Ishikawa (cell line): ENCODE measurements around the gene ADGRE3.

Experiments used
- CREB1 ChIP-seq: IDR thresholded peaks from 2 replicates; pipeline ENCODE4 v1.6.1; 2012; ENCODE audit warnings: low read depth
- EGR1 ChIP-seq: IDR thresholded peaks from 2 replicates; pipeline ENCODE4 v1.6.1; 2012
- NFIC ChIP-seq: IDR thresholded peaks from 2 replicates; pipeline ENCODE4 v1.6.1; 2012
- TAF1 ChIP-seq: IDR thresholded peaks from 2 replicates; pipeline ENCODE4 v1.6.1; 2012; ENCODE audit warnings: low read depth, mild to moderate bottlenecking
- TEAD4 ChIP-seq: IDR thresholded peaks from 2 replicates; pipeline ENCODE4 v1.6.1; 2012
- ZBTB7A ChIP-seq: IDR thresholded peaks from 2 replicates; pipeline ENCODE4 v1.6.1; 2012; ENCODE audit warnings: low read depth
- TF ChIP-seq, protein P1 (sequence below): IDR thresholded peaks from 2 replicates; pipeline ENCODE4 v1.6.1; 2012

The ADGRE3 gene

DNA sequence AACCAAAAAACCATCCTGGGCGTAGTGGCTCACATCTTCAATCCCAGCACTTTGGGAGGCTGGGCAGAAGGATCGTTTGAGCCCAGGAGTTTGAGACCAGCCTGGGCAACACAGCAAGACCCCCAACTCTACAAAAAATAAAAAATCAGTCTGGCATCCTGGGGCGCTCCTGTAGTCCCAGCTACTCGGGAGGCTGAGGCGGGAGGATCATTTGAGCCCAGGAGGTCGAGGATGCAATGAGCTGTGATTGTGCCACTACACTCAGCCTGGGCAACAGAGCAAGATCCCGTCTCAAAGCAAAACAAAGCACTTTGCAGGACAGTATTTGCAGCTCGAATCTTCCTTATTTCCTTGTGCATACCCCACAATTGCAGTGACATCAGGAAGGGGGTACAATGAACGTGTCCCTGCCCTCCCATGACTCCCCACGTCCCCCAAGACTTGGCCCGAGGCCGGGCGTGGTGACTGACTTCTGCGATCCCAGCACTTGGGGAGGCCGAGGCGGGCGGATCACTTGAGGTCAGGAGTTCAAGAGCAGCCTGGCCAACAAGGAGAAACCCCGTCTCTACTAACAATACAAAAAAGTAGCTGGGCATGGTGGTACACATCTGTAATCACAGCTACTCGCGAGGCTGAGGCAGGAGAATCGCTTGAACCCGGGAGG, 103.6 kb downstream of the ADGRE3 start:
- no peak for TF ChIP-seq CREB1
- no peak for TF ChIP-seq EGR1
- TF ChIP-seq ZBTB7A = no peak
- TF ChIP-seq NFIC = no peak
- no peak for TF ChIP-seq TEAD4
- TF ChIP-seq TAF1 = no peak
- TF ChIP-seq, protein P1, sequence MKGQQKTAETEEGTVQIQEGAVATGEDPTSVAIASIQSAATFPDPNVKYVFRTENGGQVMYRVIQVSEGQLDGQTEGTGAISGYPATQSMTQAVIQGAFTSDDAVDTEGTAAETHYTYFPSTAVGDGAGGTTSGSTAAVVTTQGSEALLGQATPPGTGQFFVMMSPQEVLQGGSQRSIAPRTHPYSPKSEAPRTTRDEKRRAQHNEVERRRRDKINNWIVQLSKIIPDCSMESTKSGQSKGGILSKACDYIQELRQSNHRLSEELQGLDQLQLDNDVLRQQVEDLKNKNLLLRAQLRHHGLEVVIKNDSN = no peak
